22Rv1 (cell line): ENCODE results near the gene LOXL3.

ENCODE experiments used
- ZFX ChIP-seq: fragments of 450-650 bp; IDR thresholded peaks from 2 replicates; pipeline ENCODE4 v1.6.1; 2017; ENCODE audit warnings: antibody characterized with exemption, borderline replicate concordance
- TF ChIP-seq, protein P1 (sequence below): fragments of 450-650 bp; IDR thresholded peaks from 2 replicates; pipeline ENCODE4 v1.5.1; 2017; ENCODE audit warnings: mild to moderate bottlenecking

- TF ChIP-seq, protein P1, sequence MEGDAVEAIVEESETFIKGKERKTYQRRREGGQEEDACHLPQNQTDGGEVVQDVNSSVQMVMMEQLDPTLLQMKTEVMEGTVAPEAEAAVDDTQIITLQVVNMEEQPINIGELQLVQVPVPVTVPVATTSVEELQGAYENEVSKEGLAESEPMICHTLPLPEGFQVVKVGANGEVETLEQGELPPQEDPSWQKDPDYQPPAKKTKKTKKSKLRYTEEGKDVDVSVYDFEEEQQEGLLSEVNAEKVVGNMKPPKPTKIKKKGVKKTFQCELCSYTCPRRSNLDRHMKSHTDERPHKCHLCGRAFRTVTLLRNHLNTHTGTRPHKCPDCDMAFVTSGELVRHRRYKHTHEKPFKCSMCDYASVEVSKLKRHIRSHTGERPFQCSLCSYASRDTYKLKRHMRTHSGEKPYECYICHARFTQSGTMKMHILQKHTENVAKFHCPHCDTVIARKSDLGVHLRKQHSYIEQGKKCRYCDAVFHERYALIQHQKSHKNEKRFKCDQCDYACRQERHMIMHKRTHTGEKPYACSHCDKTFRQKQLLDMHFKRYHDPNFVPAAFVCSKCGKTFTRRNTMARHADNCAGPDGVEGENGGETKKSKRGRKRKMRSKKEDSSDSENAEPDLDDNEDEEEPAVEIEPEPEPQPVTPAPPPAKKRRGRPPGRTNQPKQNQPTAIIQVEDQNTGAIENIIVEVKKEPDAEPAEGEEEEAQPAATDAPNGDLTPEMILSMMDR = 0 out of 2 replicates have a peak, but pooled peaks have one; percentile 4
- no peak for TF ChIP-seq ZFX
Observed at GRCh38 chr2:74548900-74549826, 4.6 kb downstream of the LOXL3 start.
